Measurements from ENCODE around the gene SEPTIN10. TPM values are rescaled to one million over a fixed set of nuclear protein-coding genes. Genes with fewer than 3 reads are reported as not detected.
A peak's percentile ranks its signal among the peaks of the same experiment; 100 is the strongest.

SEPTIN10 gene
- total and polyA plus RNA-seq, 4 donors, result 30.2 to 117 (median 48.3) TPM

GRCh38 chr2:109635426-109636304 lies 21.9 kb upstream of the SEPTIN10 start:
- peak in 2 of 3 donors; percentile 45 to 68 for DNase-seq
- Histone ChIP-seq H3K9ac (ENCODE audit: insufficient read depth in 1 of 2, low read length in 2 of 2) (no peak overlapping the region), H3K36me3 (ENCODE audit: control insufficient read depth in 4 of 4, insufficient read depth in 4 of 4, low read length in 4 of 4) (no peaks in the 10 kb centered on the region), H3K4me1 (ENCODE audit: control insufficient read depth in 5 of 5, insufficient read depth in 5 of 5, low read length in 5 of 5) (peaks cover 0 to 8% (median 0%) of the 10 kb centered on the region in 5 donors), H3K9me3 (ENCODE audit: control insufficient read depth in 4 of 4, insufficient read depth in 3 of 4, low read length in 3 of 4) (no peaks in the 10 kb centered on the region), H3K4me3 (no peak overlapping the region), H3K27me3 (ENCODE audit: control insufficient read depth in 3 of 3, insufficient read depth in 3 of 3, low read length in 2 of 3) (no peaks in the 10 kb centered on the region), H3K27ac (ENCODE audit: low read depth in 1 of 2, low read length in 1 of 2) (peak overlapping the region in 1 of 2 donors; percentile 67)
- WGBS, 2 donors, result 68 to 87% methylated on average over 11 of the region's 11 CpGs
- ATAC-seq (ENCODE audit: insufficient read depth, low FRiP score), result peak; percentile 50
- no peak for TF ChIP-seq CTCF (IDR thresholded peaks at IDR 0.05; ENCODE audit: control extremely low read depth, extremely low read depth)

DNA sequence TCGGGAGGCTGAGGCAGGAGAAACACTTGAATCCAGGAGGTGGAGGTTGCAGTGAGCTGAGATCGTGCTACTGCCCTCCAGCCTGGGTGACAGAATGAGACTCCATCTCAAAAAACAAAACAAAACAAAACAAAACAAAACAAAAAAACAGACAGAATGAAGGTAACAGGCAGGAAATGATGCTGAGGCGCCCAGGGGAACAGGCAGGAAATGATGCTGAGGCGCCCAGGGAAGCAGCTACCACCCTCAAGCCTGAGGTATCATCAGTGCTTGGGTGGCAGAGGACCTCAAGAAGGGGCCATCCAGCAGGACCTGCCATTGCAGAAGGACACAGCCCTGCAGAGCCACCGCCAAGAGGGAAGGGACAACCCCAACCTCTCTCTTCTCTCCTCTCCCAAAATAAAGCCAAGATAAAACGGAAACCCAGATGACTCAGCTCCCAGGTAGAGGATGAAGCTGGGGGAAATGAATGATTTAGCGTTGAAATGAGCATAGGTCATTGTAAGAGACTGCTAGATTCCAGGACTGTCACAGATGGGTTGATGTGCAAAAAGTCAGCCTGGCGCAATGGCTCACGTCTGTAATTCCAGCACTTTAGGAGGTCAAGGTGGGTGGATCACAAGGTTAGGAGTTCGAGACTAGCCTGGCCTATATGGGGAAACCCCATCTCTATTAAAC lies 19.7 kb upstream of the SEPTIN10 start:
- no peak for ATAC-seq (ENCODE audit: insufficient read depth, low FRiP score)
- H3K4me1 ChIP-seq (ENCODE audit: control insufficient read depth in 5 of 5, insufficient read depth in 5 of 5, low read length in 5 of 5), result peaks cover 0 to 8% (median 0%) of the 10 kb centered on the region in 5 donors

DNA sequence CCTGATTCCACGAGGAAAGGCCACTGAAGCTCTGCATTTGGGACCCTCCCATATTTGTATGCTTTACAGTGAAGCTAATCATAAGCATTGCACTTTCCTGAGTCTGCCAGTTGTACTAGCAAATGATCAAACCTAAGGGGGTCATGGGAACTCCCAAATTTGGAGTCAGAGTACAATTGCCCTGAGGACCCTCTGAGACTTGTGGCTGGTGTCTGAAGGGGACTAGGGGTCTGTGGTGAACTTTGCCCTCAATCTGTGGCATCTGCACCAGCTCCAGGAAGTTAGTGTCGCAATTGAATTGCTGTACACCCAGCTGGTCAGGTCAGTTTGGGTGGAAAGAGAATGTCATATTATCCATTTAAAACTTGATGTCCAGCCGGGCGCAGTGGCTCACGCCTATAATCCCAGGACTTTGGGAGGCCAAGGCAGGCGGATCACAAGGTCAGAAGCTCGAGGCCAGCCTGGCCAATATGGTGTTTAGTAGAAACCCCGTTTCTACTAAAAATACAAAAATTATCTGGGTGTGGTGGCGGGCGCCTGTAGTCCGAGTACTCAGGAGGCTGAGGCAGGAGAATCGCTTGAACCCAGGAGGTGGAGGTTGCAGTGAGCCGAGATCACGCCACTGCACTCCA lies 18.5 kb upstream of the SEPTIN10 start:
- 85 to 88% methylated on average over 14 of the region's 14 CpGs for WGBS, 2 donors

More for the DNA sequence above, 19.7 kb upstream of the SEPTIN10 start:
- Histone ChIP-seq H3K27ac (ENCODE audit: low read depth in 1 of 2, low read length in 1 of 2) (no peak overlapping the region), H3K9me3 (ENCODE audit: control insufficient read depth in 4 of 4, insufficient read depth in 3 of 4, low read length in 3 of 4) (no peaks in the 10 kb centered on the region), H3K9ac (ENCODE audit: insufficient read depth in 1 of 2, low read length in 2 of 2) (no peak overlapping the region), H3K27me3 (ENCODE audit: control insufficient read depth in 3 of 3, insufficient read depth in 3 of 3, low read length in 2 of 3) (no peaks in the 10 kb centered on the region), H3K4me3 (no peak overlapping the region), H3K36me3 (ENCODE audit: control insufficient read depth in 4 of 4, insufficient read depth in 4 of 4, low read length in 4 of 4) (no peaks in the 10 kb centered on the region)
- WGBS, 2 donors, result 90 to 91% methylated on average over 10 of the region's 10 CpGs
- no peak for DNase-seq
- TF ChIP-seq CTCF (IDR thresholded peaks at IDR 0.05; ENCODE audit: control extremely low read depth, extremely low read depth), result no peak

More for the DNA sequence above, 18.5 kb upstream of the SEPTIN10 start:
- no peaks in the 10 kb centered on the region for H3K27me3 ChIP-seq (ENCODE audit: control insufficient read depth in 3 of 3, insufficient read depth in 3 of 3, low read length in 2 of 3)
- H3K4me3 ChIP-seq, result no peak overlapping the region
- no peak for ATAC-seq (ENCODE audit: insufficient read depth, low FRiP score)
- H3K9me3 ChIP-seq (ENCODE audit: control insufficient read depth in 4 of 4, insufficient read depth in 3 of 4, low read length in 3 of 4), result no peaks in the 10 kb centered on the region
- H3K27ac ChIP-seq (ENCODE audit: low read depth in 1 of 2, low read length in 1 of 2), result no peak overlapping the region
- DNase-seq, result no peak
- no peaks in the 10 kb centered on the region for H3K36me3 ChIP-seq (ENCODE audit: control insufficient read depth in 4 of 4, insufficient read depth in 4 of 4, low read length in 4 of 4)
- no peak for TF ChIP-seq CTCF (IDR thresholded peaks at IDR 0.05; ENCODE audit: control extremely low read depth, extremely low read depth)
- H3K4me1 ChIP-seq (ENCODE audit: control insufficient read depth in 5 of 5, insufficient read depth in 5 of 5, low read length in 5 of 5), result peaks cover 0 to 7% (median 0%) of the 10 kb centered on the region in 5 donors
- H3K9ac ChIP-seq (ENCODE audit: insufficient read depth in 1 of 2, low read length in 2 of 2), result no peak overlapping the region

All from lung (tissue), 12 donors.